ENCODE data around the gene WDR49.

DNA sequence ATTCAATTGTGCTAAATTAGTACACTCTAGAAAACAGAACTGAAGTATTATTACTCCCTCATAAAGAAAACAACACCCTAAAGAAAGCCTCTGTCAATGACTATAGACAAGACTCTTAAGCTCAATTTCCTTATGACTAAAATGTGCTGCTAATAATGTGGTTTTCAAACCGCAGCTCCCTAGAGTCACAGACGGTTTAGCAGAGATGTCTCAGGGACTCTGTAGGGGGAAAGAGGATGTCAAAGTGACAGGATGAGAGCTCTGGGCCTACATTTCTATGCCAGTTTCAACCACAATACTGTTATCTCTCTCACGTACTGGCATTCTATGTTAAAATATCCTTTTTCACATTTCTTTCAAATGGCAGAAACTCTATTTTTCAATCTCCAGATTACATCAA lies 37.6 kb upstream of the WDR49 start:
- TF ChIP-seq SIX5 (IDR thresholded peaks at IDR 0.05; ENCODE audit: low read depth, low read length, severe bottlenecking) (no peak), POLR2A (IDR thresholded peaks at IDR 0.05; ENCODE audit: low read depth, low read length) (no peak), POLR2AphosphoS5 (IDR thresholded peaks at IDR 0.05; ENCODE audit: low read length) (no peak), CTCF (IDR thresholded peaks at IDR 0.05 in 2 of 3, conservative IDR thresholded peaks at IDR 0.05 in 1 of 3; ENCODE audit: control insufficient read depth in 2 of 3, extremely low read depth in 1 of 3, insufficient read depth in 1 of 3, low read depth in 3 of 3, low read length in 3 of 3) (no peak), TCF12 (IDR thresholded peaks at IDR 0.05; ENCODE audit: low read depth, low read length) (0 out of 2 replicates have a peak, but pooled peaks have one; percentile 4), E4F1 (IDR thresholded peaks at IDR 0.05; ENCODE audit: borderline replicate concordance, partially characterized antibody) (no peak)
